Brain microvascular endothelial cell (primary cell): ENCODE data around the gene TRMT44.

Experiments
- DNase-seq: peaks from one replicate; pipeline ENCODE4 v3.0.0-alpha.2; 2020
- H3K27ac ChIP-seq: fragments of 250-450 bp; sonication (Bioruptor Pico); 2 replicates; pipeline ENCODE4 v1.5.1; 2020; ENCODE audit warnings: mild to moderate bottlenecking, moderate library complexity
- H3K27me3 ChIP-seq: fragments of 250-450 bp; sonication (Bioruptor Pico); replicated peaks from 2 replicates; pipeline ENCODE4 v1.5.1; 2020; ENCODE audit warnings: mild to moderate bottlenecking
- H3K36me3 ChIP-seq: fragments of 250-450 bp; sonication (Bioruptor Pico); replicated peaks from 2 replicates; pipeline ENCODE4 v1.5.1; 2020; ENCODE audit warnings: mild to moderate bottlenecking
- H3K4me3 ChIP-seq: 2 replicates; pipeline ENCODE4 v1.5.1; 2011; ENCODE audit warnings: low read depth, mild to moderate bottlenecking, control low read depth, low read length, moderate library complexity
- in situ Hi-C: cut with HindIII; loops from 2 replicates; pipeline ENCODE4 v1.10.0; 2017; ENCODE audit warnings: low sequenced_read_pairs, low pct_ligation_motif_present
- TF ChIP-seq, protein P1 (sequence below): IDR thresholded peaks from 2 replicates; pipeline ENCODE4 v1.5.1; 2011; ENCODE audit warnings: low read depth, mild to moderate bottlenecking, moderate library complexity, low read length, control low read depth, inconsistent platforms; ENCODE audit errors: missing control alignments

Gene TRMT44

DNA sequence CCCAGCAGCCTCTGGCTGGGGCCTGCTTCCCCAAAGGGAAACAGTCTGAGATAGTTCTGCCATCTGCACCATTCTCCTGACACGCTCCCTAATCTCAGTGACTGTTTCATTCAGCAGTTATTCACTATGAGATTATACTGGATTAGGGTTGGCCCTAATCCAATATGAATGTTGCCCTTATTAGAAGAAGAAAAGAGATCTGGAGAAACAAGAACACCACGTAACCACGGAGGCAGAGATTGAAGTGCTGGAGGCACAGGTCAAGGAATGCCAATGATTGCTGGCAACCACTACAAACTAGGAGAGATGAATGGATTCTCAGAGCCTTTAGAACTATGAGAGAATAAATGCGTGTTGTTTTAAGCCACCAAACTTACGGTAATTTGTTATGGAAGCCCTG lies 7.4 kb upstream of the TRMT44 start:
- H3K4me3 ChIP-seq, result no peak overlapping the region
- no peaks in the 10 kb centered on the region for H3K36me3 ChIP-seq
- H3K27me3 ChIP-seq, result no peaks in the 10 kb centered on the region
- in situ Hi-C loops, result no loop called here
- no peak for DNase-seq
- no peak overlapping the region for H3K27ac ChIP-seq
- TF ChIP-seq, protein P1, sequence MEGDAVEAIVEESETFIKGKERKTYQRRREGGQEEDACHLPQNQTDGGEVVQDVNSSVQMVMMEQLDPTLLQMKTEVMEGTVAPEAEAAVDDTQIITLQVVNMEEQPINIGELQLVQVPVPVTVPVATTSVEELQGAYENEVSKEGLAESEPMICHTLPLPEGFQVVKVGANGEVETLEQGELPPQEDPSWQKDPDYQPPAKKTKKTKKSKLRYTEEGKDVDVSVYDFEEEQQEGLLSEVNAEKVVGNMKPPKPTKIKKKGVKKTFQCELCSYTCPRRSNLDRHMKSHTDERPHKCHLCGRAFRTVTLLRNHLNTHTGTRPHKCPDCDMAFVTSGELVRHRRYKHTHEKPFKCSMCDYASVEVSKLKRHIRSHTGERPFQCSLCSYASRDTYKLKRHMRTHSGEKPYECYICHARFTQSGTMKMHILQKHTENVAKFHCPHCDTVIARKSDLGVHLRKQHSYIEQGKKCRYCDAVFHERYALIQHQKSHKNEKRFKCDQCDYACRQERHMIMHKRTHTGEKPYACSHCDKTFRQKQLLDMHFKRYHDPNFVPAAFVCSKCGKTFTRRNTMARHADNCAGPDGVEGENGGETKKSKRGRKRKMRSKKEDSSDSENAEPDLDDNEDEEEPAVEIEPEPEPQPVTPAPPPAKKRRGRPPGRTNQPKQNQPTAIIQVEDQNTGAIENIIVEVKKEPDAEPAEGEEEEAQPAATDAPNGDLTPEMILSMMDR, result no peak

DNA sequence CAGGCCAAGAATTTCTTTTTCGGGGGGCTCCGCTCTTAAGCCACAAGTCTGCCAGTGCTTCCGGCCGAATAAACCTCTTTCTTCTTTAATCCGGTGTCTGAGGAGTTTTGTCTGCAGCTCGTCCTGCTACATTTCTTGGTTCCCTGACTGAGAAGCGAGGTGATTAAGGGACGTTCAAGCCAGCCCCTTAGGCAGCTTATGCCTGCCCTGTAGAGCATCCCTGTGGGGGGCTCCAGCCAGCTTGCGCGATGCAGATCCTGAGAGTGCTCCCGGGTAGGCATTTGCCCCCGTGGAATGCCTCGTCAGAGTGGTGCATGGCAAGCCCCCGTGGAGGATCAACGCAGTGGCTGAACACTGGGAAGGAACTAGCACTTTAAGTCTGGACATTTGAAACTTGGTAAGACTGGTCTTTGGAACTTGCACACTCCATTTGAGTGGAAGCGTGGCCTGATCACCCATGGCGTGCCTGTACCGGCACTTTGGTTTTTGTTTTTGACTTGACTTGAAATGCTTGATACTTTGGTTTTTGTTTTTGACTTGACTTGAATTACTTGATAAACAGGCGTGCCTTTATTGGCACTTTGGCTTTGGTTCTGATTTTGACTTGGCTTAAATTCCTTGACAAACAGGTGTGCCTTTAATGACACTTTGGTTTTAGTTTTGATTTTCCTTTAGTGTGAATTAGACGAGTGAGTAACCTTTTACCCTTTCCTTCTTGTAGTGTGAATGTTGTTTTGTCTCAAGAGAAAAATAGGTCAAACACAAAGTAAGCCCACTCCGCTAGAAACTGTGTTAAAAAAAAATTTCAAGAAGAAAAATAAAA lies 6.1 kb upstream of the TRMT44 start:
- in situ Hi-C loops, result no loop called here
- TF ChIP-seq, protein P1, result no peak
- no peak for DNase-seq
- no peaks in the 10 kb centered on the region for H3K27me3 ChIP-seq
- H3K4me3 ChIP-seq, result no peak overlapping the region
- H3K36me3 ChIP-seq, result no peaks in the 10 kb centered on the region
- H3K27ac ChIP-seq, result no peak overlapping the region

DNA sequence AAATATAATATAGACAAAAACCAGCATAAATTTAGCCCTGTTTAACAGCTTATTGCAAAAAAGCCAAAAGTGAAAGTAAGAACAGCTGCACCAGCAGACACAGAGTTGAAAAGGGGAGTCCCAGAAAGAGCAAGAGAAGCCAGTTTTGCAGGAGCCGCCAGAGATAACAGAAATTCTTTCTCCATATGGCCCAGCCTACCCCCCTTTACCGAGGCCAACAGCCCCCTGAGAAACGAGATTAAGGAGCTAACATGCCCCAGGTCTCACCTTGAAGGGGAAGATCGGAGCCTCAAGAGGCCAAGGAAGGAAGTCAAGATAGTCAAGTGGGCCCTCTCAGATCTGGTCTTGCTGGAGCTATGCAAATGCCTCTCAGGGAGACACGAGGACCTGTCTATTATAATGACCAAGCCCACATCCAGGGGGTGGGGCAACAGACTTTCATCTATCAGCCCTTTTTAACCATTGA lies 4.9 kb upstream of the TRMT44 start:
- no peak for DNase-seq
- no peak overlapping the region for H3K27ac ChIP-seq

DNA sequence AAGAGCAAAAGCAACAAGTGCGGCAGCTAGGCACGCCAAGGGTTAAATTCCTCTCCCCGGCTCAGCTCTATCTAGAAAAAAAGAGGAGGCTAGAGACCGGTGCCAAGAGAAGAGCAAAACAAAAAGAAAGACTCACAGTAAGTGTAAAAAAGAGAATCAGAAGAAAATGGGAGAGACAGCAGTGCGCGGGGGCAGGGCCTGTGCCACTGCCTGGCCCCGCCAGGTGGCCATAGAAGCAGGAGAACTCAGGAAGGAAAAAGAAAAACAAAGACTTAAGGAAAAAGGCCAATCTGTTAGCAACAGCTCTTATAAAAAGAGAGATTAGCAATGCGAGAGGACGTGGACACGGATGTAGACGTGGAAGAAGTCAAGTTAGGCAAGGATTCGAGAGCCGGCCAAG lies 3.3 kb upstream of the TRMT44 start:
- H3K4me3 ChIP-seq, result no peak overlapping the region
- H3K27ac ChIP-seq, result no peak overlapping the region
- TF ChIP-seq, protein P1, result no peak
- H3K36me3 ChIP-seq, result no peaks in the 10 kb centered on the region
- in situ Hi-C loops, result no loop called here
- no peaks in the 10 kb centered on the region for H3K27me3 ChIP-seq
- no peak for DNase-seq

More for the DNA sequence above, 4.9 kb upstream of the TRMT44 start:
- Histone ChIP-seq H3K36me3 (no peaks in the 10 kb centered on the region), H3K27me3 (no peaks in the 10 kb centered on the region), H3K4me3 (no peak overlapping the region)
- TF ChIP-seq, protein P1, result no peak
- in situ Hi-C loops, result no loop called here

DNA sequence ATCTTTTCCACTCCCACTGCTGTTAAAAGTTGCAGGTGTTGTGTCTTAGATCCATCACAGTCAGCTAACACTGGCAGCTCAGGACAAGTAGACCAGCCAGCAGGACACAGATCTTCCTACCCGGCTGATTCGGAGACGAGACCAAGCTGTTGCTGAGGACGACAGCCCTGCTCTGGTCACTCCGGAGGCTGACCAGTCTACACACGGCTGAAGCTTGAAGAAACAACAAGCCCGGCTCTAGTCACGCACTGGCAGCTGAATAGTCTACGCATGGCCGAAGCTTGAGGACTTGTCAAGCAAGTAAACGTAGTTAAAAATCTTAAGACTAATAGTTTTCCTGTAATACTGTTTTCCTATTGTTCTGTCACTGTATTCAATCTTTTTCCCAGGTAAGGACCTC lies 1.8 kb upstream of the TRMT44 start:
- TF ChIP-seq, protein P1, result no peak
- in situ Hi-C loops, result no loop called here
- H3K36me3 ChIP-seq, result no peaks in the 10 kb centered on the region
- no peak overlapping the region for H3K4me3 ChIP-seq
- DNase-seq, result no peak
- no peaks in the 10 kb centered on the region for H3K27me3 ChIP-seq
- H3K27ac ChIP-seq, result no peak overlapping the region
